Measurements from ENCODE around the gene ZBTB33. TPM values are rescaled to one million over a fixed set of nuclear protein-coding genes. Genes with fewer than 3 reads are reported as not detected.

ZBTB33 gene, protein sequence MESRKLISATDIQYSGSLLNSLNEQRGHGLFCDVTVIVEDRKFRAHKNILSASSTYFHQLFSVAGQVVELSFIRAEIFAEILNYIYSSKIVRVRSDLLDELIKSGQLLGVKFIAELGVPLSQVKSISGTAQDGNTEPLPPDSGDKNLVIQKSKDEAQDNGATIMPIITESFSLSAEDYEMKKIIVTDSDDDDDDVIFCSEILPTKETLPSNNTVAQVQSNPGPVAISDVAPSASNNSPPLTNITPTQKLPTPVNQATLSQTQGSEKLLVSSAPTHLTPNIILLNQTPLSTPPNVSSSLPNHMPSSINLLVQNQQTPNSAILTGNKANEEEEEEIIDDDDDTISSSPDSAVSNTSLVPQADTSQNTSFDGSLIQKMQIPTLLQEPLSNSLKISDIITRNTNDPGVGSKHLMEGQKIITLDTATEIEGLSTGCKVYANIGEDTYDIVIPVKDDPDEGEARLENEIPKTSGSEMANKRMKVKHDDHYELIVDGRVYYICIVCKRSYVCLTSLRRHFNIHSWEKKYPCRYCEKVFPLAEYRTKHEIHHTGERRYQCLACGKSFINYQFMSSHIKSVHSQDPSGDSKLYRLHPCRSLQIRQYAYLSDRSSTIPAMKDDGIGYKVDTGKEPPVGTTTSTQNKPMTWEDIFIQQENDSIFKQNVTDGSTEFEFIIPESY
- total RNA-seq = 10 to 100 TPM; 10.6 to 21.0 TPM
- 1 to 10 TPM; 3.1 to 5.3 TPM for polyA plus RNA-seq
- long read RNA-seq, donor 1, full-length matches to known transcripts = 3 of 3 reads
- long read RNA-seq, donor 1, partial matches to known transcripts = 0 of 3 reads
- long read RNA-seq, donor 1, other reads (novel, unspliced or antisense) = 0 of 3 reads
- long read RNA-seq, donor 2, full-length matches to known transcripts = 5 of 5 reads
- long read RNA-seq, donor 2, partial matches to known transcripts = 0 of 5 reads
- long read RNA-seq, donor 2, other reads (novel, unspliced or antisense) = 0 of 5 reads
- long read RNA-seq, donor 3, full-length matches to known transcripts = 7 of 7 reads
- long read RNA-seq, donor 3, partial matches to known transcripts = 0 of 7 reads
- long read RNA-seq, donor 3, other reads (novel, unspliced or antisense) = 0 of 7 reads
- long read RNA-seq, donor 4, full-length matches to known transcripts = 6 of 6 reads
- long read RNA-seq, donor 4, partial matches to known transcripts = 0 of 6 reads
- long read RNA-seq, donor 4, other reads (novel, unspliced or antisense) = 0 of 6 reads
- long read RNA-seq, donor 5, full-length matches to known transcripts = 12 of 12 reads
- long read RNA-seq, donor 5, partial matches to known transcripts = 0 of 12 reads
- long read RNA-seq, donor 5, other reads (novel, unspliced or antisense) = 0 of 12 reads

DNA sequence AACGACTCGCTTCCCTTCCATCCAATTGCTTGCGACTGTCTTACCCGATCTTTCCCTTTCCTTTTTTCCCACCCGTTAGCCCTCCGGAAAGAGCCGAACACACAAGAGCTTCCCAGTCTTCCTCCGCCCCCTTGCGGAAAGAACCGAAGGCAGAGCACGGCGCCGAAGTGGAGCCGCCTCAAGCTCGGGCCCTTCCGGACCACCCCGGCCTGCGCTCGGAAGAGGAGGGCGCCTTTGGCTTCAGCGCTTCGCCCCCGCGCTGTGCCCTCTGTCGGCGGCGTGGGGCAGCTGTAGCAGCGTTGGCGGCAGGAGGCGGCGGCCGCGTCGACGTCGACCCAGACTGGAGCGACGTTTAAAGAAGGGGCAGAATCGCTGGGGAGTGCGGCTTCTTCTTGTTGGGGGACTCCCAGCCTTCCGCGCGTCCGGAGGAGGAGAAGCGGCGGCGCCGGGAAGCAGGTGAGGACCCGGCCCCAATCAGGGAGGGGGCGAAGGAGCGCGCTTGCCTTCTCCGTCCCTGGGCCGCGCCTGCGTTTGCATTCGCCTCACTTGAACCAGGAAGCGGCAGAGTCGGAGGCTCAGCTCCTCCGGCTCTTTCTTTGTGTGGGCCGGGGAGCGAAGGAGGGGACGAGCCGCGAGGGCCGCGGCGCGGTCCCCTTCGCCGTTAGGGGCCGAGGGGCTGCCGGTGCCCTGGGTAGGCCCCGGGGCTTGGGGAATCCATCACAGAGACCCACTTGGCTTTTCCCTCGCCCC, at the start of gene ZBTB33:
Gene ZBTB33, plus strand, starts transcription at position 291 of the 750 bp plus-strand sequence. CDS start 2,604 bp downstream, outside the sequence.
- peak; percentile 97 for ATAC-seq (ENCODE audit: insufficient read depth, low FRiP score)
- Histone ChIP-seq H3K4me1 (ENCODE audit: control insufficient read depth in 5 of 5, insufficient read depth in 5 of 5, low read length in 5 of 5) (no peaks in the 10 kb centered on the region), H3K27ac (ENCODE audit: low read depth in 1 of 2, low read length in 1 of 2) (peak within 1 kb of the TSS; percentile 92 to 93), H3K9me3 (ENCODE audit: control insufficient read depth in 4 of 4, insufficient read depth in 3 of 4, low read length in 3 of 4) (no peaks in the 10 kb centered on the region), H3K36me3 (ENCODE audit: control insufficient read depth in 4 of 4, insufficient read depth in 4 of 4, low read length in 4 of 4) (peaks cover 0 to 10% (median 3%) of the 10 kb centered on the region in 4 donors), H3K27me3 (ENCODE audit: control insufficient read depth in 3 of 3, insufficient read depth in 3 of 3, low read length in 2 of 3) (peaks cover 0 to 13% (median 0%) of the 10 kb centered on the region in 3 donors), H3K4me3 (peak within 1 kb of the TSS; percentile 68), H3K9ac (ENCODE audit: insufficient read depth in 1 of 2, low read length in 2 of 2) (peak within 1 kb of the TSS; percentile 76 to 83)
- peak; percentile 95 to 97 (median 96) for DNase-seq
- 0 to 35% methylated on average over 41 to 75 of the region's 75 CpGs for WGBS, 2 donors
- TF ChIP-seq, protein P1, sequence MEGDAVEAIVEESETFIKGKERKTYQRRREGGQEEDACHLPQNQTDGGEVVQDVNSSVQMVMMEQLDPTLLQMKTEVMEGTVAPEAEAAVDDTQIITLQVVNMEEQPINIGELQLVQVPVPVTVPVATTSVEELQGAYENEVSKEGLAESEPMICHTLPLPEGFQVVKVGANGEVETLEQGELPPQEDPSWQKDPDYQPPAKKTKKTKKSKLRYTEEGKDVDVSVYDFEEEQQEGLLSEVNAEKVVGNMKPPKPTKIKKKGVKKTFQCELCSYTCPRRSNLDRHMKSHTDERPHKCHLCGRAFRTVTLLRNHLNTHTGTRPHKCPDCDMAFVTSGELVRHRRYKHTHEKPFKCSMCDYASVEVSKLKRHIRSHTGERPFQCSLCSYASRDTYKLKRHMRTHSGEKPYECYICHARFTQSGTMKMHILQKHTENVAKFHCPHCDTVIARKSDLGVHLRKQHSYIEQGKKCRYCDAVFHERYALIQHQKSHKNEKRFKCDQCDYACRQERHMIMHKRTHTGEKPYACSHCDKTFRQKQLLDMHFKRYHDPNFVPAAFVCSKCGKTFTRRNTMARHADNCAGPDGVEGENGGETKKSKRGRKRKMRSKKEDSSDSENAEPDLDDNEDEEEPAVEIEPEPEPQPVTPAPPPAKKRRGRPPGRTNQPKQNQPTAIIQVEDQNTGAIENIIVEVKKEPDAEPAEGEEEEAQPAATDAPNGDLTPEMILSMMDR (IDR thresholded peaks at IDR 0.05; ENCODE audit: control extremely low read depth, extremely low read depth) = no peak

DNA sequence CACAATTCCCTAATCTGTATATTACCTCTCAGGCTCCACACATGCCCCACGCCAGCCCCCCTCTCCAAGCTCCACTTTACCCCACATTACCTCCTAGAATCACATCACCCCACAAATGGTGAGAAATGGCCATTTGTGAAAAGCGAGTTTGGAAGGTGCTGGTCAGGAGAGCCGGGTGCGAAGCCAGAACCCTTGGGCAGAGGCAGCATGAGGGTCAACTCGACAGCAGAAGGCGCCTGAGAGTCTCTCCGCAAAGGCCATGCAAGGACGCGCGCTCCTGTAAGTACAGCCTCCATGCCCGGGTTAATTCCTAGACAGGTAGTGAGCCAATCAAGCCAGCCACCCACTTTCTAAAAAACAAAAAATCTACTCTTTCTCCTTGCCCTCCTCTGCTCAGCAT, 49.8 kb upstream of the ZBTB33 start:
- WGBS, 2 donors = 78 to 100% methylated on average over 11 of the region's 11 CpGs
- DNase-seq (no peak), ATAC-seq (ENCODE audit: insufficient read depth, low FRiP score) (no peak)
- TF ChIP-seq, protein P1 (IDR thresholded peaks at IDR 0.05; ENCODE audit: control extremely low read depth, extremely low read depth) = no peak
- no peaks in the 10 kb centered on the region for H3K9me3 ChIP-seq (ENCODE audit: control insufficient read depth in 4 of 4, insufficient read depth in 3 of 4, low read length in 3 of 4)
- H3K4me3 ChIP-seq = no peak overlapping the region
- H3K27ac ChIP-seq (ENCODE audit: low read depth in 1 of 2, low read length in 1 of 2) = no peak overlapping the region
- H3K27me3 ChIP-seq (ENCODE audit: control insufficient read depth in 3 of 3, insufficient read depth in 3 of 3, low read length in 2 of 3) = no peaks in the 10 kb centered on the region
- H3K4me1 ChIP-seq (ENCODE audit: control insufficient read depth in 5 of 5, insufficient read depth in 5 of 5, low read length in 5 of 5) = no peaks in the 10 kb centered on the region
- H3K36me3 ChIP-seq (ENCODE audit: control insufficient read depth in 4 of 4, insufficient read depth in 4 of 4, low read length in 4 of 4) = no peaks in the 10 kb centered on the region
- no peak overlapping the region for H3K9ac ChIP-seq (ENCODE audit: insufficient read depth in 1 of 2, low read length in 2 of 2)
